Measurements from ENCODE around the gene SSBP3.

SSBP3 gene

DNA sequence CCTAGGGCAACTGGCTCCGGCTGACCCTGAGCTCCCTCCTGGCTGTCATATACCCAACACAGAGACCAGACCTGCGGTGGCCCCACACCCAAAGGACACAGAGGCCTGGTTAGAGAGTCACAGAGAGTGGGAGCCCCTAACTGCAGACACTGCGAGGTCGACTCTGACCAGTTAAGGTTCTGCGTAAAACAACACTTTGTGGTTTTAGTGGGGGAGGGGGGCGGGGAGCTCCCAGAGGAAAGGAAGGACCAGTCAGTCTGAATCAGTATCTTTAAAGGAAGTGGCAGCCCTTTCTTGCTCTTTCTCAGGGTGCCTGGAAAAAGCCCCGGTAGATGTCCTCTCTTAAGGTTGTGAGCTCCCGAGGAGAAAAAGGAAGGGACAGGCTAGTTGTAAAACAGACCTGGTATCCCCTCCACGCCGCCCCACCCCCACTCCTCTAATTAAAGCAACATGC is 2.4 kb downstream of the SSBP3 start:
- no peak overlapping the region for H3K27ac ChIP-seq
- TF ChIP-seq, protein P1, sequence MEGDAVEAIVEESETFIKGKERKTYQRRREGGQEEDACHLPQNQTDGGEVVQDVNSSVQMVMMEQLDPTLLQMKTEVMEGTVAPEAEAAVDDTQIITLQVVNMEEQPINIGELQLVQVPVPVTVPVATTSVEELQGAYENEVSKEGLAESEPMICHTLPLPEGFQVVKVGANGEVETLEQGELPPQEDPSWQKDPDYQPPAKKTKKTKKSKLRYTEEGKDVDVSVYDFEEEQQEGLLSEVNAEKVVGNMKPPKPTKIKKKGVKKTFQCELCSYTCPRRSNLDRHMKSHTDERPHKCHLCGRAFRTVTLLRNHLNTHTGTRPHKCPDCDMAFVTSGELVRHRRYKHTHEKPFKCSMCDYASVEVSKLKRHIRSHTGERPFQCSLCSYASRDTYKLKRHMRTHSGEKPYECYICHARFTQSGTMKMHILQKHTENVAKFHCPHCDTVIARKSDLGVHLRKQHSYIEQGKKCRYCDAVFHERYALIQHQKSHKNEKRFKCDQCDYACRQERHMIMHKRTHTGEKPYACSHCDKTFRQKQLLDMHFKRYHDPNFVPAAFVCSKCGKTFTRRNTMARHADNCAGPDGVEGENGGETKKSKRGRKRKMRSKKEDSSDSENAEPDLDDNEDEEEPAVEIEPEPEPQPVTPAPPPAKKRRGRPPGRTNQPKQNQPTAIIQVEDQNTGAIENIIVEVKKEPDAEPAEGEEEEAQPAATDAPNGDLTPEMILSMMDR (IDR thresholded peaks at IDR 0.05), result no peak
- TF ChIP-seq ZFX (IDR thresholded peaks at IDR 0.05; ENCODE audit: borderline replicate concordance), result no peak

DNA sequence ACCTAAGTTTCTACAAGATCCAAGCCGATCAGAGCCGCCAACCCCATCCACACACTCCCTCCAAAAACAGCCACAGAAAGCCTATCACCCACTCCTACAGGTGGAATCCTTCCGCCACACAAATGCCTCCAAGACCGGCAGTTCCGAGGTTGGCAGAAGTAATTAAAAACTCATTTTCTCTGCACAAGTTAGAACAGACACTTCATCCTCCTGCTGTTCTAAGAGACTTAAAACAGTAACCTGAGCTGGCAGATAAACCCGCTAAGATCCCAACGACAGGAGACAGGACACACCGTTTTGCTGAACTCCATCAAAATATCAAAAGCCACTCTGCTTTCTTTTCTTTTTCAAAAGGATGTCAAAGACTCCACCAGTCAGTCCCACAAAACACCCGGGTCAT is 2.8 kb downstream of the SSBP3 start:
- TF ChIP-seq, protein P1 (IDR thresholded peaks at IDR 0.05), result no peak
- no peak overlapping the region for H3K27ac ChIP-seq

DNA sequence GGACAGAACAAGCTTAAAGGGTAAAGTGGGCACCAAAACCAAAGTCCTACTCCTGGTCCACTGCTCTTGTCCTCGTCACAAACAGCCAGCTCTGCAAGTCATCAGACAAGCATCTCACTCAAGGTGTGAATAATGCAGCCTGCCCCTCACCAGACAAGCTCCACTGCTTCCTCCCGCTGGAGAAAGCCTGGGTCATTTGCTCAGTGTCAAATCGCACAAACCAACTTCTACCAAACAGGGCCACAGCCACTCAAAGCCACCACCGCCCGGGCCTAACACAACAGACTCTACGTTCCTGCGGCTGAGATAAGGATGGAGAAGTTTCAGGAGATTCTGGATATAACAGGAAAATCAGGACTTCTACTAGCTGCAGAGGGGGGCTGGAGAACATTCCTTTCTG is 3.3 kb downstream of the SSBP3 start:
- no peak overlapping the region for H3K27ac ChIP-seq
- TF ChIP-seq ZFX (IDR thresholded peaks at IDR 0.05; ENCODE audit: borderline replicate concordance), result no peak
- TF ChIP-seq, protein P1 (IDR thresholded peaks at IDR 0.05), result no peak

DNA sequence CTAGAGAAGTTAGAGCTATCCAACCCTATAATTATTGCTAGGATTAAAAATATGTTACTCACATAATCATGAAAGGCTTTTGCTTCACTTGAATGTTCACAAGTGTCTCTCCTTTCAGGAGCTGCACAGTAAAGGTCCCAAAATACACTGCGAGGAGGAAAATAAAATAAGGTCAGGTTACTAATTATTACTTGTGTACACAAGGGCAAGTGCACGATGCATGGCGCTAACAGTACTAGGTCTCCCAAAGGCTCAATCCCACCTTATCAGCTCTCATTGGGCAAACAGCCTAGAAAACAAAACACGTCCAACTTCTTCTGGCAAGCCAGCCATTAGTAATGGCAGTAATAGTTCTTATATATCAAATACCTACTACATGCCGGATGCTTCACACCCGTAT is 4.4 kb downstream of the SSBP3 start:
- H3K27ac ChIP-seq, result no peak overlapping the region
- TF ChIP-seq, protein P1 (IDR thresholded peaks at IDR 0.05), result no peak
- TF ChIP-seq ZFX (IDR thresholded peaks at IDR 0.05; ENCODE audit: borderline replicate concordance), result no peak

DNA sequence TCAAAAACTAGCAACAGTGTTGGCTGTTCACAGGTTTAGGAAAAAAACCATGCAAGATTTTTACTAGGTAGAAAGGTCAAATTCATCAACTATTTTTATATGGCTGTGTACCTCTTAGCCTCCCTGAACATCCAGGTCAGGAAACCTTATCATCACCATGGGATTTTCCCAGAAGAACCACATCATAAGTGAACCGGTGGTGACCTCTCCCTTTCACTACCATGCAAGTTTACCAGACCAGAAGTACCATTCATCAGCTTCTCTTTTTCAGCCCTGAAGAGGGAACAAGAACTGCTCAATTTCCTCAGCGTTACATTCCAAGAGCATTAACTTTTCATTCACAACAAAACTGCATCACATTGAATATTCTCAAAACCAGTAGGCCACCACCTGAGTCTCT is 5.9 kb downstream of the SSBP3 start:
- TF ChIP-seq ZFX (IDR thresholded peaks at IDR 0.05; ENCODE audit: borderline replicate concordance), result no peak
- TF ChIP-seq, protein P1 (IDR thresholded peaks at IDR 0.05), result no peak
- H3K27ac ChIP-seq, result no peak overlapping the region

DNA sequence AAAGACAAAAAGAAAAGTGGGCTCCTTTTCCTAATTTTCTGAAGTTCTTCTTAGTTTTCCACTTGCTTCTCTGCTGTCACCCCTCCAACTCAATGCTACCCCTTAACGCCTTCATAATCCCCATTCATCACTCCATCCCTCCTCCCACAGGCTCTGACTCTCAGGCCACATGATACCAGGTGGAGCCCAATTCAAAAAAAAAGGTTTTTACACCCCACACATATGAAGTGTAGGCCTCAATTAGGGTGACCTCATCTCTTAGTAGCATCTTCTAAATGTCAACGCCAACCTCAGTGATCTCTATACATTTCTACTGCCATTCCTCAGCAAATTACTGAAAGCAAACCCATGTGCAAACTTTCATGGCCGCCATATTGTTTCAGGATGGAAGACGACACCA is 6.4 kb downstream of the SSBP3 start:
- no peak overlapping the region for H3K27ac ChIP-seq
- TF ChIP-seq ZFX (IDR thresholded peaks at IDR 0.05; ENCODE audit: borderline replicate concordance), result no peak
- TF ChIP-seq, protein P1 (IDR thresholded peaks at IDR 0.05), result no peak

DNA sequence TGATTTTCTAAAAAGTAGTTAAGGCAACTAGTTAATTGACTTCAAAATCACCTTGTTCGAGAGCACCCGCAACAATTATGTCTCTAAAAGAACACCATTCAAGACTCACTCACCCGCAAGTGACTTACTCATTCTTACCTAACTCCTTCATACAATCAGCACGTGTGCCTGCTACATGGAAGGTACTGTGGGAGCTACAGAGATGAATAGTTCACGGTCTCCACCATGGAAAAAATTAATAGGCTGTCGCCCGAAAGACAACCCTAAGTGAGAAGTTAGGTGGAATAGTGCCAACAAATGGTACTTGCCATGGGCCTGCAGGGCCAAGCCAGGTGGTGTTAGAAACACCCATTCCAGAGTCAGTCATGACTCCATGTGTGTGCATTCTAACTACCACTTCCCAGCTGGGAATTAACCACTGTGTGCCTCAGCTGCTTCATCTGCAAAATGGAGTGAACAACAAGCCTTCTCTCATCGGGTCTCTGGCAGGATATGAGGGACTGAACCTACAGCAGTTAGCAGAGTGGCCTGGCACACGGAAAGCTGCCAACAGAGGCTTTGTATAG is 7.1 kb downstream of the SSBP3 start:
- H3K27ac ChIP-seq, result no peak overlapping the region
- TF ChIP-seq, protein P1 (IDR thresholded peaks at IDR 0.05), result no peak
- no peak for TF ChIP-seq ZFX (IDR thresholded peaks at IDR 0.05; ENCODE audit: borderline replicate concordance)
